HG02588 (cell line): Measurements from ENCODE around the gene VMP1.

Experiments
- ATAC-seq: cut with Tn5 transposase; IDR thresholded peaks from one replicate; pipeline ENCODE4 v1.9.1; 2021; ENCODE audit warnings: mild to moderate bottlenecking, moderate library complexity; ENCODE audit not compliant: unreplicated experiment

The VMP1 gene

DNA sequence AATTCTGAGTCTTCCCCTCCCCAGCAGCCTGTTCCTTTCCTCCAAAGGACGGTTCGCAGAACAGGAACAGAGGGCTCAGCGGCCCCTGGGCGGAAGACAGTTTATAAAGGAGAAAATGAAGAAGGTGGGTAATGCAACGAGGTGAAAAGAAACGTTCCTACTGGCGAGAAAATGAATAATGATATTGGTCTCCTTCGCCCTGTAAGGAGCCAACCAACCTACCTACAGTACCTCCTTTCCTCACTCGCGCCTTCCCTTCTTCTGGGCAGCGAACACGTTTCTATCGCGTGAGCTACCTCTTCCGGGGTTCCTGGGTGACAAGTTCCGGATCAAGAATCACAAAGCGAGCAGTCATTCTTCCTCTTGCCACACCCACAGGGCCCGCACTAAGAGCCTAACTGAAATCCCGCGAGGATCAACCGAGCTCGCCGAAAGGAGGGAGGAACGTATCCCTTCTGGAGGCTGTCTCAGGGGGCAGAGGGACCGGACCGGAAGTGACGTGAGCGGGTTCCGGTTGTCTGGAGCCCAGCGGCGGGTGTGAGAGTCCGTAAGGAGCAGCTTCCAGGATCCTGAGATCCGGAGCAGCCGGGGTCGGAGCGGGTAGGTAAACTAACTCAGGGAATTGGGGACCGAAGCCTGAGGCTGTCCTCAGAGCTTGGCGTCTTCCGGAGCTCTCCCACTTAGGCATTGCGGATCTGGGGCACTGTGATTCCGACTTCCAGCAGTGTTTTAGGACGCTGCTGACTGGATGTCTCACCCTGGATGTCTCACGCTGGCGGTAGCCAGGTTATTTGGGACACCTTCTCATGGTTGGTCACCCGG, at the start of gene VMP1, which contains the start of gene PTRH2:
Gene VMP1 (plus strand): TSS at position 506 of the 822 bp plus-strand sequence. CDS start 23,793 bp downstream, outside the sequence.
Gene PTRH2 (minus strand): TSS at position 282 of the 822 bp plus-strand sequence. CDS start 9,452 bp downstream, outside the sequence.
- ATAC-seq: peak; percentile 93

DNA sequence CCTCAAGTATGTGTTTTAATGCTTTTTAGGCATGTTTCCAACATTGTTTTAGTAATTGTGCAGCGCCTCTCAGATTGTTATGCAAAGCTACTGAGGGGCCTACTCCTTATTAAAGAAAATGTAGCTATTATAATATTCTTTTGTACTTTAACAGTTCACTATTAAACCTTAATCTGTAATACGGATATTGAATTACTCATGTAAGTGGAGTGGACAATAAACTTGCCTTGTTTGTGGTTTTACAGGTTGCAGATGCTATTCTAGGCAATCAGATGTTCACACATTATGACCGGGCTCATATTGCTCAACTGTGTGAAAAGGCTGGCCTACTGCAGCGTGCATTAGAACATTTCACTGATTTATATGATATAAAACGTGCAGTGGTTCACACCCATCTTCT, 41.2 kb upstream of the VMP1 start:
- ATAC-seq: no peak

DNA sequence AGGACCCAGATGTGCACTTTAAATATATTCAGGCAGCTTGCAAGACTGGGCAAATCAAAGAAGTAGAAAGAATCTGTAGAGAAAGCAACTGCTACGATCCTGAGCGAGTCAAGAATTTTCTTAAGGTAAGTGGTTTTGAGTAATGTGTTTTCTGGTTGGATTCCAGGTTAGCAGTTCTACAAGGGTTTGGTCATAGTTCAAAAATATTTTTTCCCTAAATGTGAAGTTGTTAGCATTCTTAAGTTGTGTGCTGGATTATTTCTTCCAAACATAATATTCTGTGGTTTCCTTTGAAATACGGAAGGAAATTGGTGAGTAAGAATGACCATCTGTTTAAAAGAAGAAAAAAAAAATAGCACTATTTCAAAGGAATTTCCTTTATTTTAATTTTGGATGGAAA, 38.6 kb upstream of the VMP1 start:
- ATAC-seq: no peak

DNA sequence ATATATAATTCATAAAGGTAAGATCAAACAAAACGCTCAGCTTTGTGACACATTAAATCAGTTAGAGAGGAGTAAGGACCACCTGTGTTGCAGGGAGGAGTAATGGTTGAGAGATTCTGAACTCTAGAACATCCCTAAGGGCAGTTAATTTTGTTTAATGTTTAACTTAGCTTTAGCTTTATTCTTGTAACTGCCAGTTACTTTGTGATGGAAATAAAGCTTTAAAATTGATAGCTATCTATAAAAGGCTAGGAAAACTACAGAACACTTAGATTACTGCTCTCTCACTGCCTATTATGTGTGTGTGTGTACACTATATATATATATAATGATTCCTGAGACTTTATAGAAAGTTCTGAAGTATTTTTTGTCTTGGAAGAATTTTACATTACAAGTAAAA, 38.0 kb upstream of the VMP1 start:
- ATAC-seq: no peak

DNA sequence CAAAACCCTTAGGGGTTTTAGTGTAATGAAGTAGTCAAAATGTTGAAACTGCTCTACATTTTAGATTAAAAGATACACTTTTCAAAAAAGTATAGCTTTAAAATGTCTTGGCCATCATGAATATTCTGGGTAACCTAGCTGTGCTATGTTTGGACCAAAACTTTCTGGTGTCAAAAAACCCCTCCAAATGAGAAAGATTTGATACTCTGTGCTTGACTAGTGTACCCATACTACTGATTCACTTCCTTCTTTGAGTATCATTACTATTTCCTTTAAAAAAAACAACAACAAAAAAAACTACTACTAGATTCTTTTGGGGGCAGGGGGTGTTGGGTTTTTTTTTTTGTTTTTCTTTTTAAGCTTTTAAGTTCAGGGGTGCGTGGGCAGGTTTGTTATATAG, 37.5 kb upstream of the VMP1 start:
- no peak for ATAC-seq

DNA sequence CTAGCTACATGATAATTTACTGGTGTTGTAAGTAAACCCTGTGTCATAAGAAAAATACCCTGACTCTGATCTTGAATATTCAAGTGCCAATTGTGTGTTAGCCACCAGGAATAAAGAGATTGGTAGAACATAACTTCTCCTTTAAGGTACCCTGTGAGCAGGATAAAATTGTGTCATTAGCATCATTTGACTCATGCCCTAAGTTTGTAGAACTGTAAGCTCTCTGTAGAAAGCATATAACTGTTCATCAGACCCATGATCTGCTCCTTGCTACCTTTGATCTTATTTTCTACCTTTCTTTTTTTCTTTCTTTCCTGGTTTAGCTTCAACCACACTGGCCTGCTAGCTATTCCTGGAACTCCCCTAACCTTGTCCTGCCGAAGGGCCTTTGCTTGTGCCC, 36.1 kb upstream of the VMP1 start:
- ATAC-seq: no peak

DNA sequence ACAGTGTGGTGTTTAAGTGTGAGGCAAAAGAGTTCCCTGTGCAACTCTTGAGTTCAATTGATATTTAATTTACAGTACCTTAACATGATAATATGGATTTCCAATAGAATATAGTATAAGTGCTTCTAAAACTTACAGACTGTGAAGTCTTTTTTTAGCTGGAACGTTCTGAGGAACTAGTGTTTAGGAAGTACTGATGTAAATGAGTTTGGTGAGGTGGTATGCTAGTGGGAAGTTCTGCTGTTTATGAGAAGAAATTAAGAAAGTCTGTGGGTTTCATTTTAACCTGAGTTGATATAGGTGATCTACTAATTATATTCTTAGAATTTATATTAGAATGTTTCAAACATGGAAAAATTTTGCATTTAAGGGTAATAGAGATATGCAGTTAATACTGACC, 32.2 kb upstream of the VMP1 start:
- no peak for ATAC-seq

DNA sequence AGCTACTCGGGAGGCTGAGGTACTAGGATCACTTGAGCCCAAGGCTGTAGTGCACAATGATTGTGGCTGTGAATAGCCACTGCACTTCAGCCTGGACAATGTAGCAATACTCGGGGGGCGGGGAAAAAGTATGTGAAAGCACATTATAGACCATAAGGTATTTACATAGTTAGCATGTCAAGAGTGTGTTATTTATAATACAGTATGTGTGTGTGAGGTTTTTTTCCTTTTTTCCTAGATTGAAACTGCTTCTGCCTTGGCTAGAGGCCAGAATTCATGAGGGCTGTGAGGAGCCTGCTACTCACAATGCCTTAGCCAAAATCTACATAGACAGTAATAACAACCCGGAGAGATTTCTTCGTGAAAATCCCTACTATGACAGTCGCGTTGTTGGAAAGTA, 30.7 kb upstream of the VMP1 start:
- ATAC-seq: no peak

DNA sequence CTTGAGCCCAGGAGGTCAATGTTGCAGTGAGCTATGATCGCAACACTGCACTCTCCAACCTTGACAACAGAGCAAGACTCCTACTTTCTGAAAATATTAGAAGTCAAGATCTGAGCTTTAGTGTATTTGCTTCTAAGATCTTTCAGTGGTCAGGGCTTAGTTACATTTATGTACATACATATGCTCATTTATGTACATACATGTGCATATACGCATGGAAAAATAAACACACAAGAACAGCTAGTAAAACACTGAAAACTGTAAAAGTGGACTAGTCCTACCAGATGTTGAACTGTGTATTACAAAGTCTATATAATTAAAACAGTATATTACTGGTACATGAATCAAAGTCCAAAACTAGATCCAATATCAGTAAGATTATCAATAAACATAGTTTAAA, 28.5 kb upstream of the VMP1 start:
- ATAC-seq: no peak

DNA sequence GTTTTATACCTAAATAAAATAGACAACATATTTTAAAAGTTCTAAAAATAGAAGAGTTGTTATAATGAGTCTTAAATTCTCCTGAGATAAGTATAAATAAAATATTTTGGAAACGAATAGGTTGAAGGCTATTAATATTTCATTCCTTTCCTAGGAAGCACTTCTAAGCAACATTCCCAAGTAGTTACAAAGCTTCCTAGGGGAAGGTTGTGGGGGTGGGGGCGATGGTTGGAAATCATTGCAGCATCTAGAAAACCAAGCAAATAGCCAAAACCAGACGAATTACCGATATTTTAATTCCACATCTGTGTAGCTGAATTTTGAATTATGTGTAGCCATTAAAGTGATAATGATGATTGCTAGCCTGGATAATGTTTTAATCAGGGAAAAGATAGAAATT, 27.1 kb upstream of the VMP1 start:
- ATAC-seq: no peak

DNA sequence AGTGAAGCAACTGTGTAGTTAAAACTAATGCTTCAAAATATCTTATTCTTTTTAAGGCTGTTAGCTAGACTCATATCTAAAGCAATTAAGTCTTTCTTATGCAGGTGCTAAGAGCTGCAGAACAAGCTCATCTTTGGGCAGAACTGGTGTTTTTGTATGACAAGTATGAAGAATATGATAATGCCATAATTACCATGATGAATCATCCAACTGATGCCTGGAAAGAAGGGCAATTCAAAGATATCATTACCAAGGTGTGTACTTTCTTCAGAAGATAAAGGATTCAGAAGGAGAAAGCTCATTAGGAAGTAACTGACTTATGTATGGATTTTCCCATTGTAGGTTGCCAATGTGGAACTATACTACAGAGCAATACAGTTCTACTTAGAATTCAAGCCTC, 24.2 kb upstream of the VMP1 start:
- no peak for ATAC-seq

DNA sequence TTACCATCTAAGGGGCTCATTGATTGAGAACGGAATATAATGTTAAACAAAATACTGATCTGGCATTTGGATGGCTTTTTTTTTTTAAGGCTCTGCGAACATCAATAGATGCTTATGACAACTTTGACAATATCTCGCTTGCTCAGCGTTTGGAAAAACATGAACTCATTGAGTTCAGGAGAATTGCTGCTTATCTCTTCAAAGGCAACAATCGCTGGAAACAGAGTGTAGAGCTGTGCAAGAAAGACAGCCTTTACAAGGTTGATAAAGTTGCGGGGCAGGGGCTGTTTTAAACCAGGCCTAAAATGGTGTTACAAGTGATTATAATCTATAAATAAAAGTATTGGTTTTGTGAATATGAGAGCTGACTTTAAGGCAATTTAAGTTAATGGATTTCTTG, 22.5 kb upstream of the VMP1 start:
- ATAC-seq: no peak

DNA sequence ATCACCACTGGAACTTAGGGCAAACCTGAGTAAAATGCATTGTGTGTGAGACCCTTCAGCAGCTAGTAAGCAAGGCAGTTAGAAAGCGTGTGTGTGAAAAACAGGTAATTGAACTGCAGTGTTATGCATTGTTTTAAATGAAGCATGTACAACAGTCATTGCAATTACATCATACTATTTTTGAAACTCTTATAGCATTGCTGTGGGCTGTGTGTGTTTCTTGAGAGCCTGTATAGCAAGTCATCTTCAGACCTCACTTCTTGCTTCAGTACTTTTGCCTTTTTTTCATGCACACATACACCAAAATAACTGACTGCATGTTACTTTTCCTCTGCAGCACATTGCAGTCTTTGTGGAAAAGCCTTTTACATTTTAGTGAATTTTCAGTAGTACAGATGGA, 19.4 kb upstream of the VMP1 start:
- ATAC-seq: no peak

DNA sequence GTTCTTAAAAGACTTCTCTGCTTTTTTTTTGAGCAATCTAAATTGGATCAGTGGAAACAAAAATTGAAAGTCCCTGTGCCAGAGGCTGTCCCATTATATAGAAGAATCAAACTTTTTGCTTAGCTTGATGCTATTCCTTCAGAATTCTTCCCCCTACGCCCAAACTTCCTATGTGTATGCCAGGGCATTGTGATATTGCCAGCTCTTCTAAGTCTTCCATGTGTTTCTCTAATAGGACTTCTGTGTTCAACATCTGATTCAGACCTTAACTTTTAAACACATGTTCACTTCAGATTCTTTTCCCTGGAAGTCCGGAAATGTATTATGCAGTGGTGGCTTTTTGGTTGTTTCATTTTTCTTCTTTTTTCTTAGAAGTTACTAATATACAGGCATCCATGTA, 19.0 kb upstream of the VMP1 start:
- no peak for ATAC-seq

DNA sequence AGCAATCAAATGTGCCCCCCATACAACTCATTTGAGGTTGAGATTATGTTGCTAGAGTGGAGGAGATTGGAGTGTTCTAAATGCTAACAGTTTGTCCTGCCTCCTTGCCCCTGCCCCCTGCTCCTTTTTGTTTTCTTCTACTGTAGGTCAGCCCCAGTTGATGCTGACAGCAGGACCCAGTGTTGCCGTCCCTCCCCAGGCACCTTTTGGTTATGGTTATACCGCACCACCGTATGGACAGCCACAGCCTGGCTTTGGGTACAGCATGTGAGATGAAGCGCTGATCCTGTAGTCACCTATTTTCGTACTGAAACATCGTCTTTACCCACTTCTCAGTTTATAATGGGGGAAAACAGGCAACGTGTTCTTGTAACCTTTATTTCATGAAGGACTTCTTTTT, 13.9 kb upstream of the VMP1 start:
- ATAC-seq: no peak

DNA sequence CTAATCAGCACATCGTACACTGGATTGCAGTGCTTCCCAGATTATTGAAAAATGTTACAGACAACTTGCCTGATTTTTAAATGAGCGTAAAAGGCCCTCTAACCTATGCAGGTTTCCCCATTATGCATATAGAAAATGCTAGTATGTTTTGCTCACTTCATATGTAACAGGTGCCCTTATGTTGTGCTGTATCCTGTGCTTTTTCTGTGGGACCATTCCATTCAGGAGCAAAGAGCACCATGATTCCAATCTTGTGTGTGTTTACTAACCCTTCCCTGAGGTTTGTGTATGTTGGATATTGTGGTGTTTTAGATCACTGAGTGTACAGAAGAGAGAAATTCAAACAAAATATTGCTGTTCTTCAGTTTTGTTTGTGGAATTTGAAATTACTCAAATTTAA, 13.1 kb upstream of the VMP1 start:
- no peak for ATAC-seq

DNA sequence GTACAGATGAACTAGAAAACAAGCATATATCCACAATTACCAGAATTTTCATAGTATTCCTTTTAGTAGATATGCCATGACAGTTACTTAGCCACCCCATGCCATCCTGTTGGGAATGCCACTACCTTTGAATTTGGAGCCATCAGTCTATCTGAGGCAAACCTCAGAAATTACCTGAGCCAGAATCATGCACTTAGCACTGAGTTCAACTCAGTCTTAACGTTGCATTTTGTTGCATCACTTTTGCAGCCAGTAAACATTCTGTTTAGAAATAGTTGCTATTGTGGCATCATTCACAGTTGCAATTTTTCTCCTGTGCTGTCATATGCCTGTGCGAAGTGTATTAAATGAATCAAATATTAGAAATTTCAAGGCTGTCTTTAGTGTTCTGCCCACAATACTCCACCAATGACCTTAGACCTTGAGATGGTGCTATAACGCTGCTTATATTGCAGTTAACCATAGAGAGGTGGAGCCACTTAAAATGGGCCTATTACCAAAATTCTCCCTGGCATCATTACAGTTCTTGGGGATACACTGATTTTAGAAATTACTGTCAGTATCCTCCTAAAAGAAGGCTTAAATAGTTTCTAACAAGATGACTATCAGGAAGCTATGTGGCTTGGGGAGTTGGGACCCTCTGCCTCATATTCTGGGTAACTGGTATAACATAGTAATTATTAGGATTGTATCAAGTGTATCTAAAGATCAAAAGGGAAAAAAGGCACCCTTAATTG, 11.3 kb upstream of the VMP1 start:
- ATAC-seq: no peak

DNA sequence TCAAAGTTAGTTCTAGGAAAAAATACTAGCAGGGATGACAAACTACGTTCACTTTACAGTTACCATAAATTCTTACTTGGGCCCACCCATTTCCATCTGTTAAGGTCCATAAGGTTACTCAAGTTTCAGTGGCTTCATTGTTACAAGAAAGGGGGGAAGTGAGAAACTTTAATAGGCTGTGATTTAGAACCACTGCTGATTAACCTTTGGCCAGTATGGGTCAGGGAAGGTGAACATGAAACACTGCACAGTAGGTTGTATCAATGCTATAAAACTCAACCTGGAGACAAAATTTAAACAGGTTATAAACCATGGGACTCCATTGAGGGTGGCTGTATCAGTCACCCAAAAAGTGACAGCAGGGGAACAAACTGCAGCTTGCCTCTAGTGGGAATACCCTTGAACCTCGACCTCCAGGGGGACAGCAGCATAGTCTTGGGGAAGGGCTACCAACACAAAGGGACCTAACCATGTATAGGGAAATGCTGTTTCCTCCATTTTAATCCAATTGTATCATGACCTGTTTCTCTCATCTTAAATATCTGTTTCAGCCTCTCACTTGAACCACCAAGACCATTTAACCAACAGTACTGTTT, 10.7 kb upstream of the VMP1 start:
- no peak for ATAC-seq

DNA sequence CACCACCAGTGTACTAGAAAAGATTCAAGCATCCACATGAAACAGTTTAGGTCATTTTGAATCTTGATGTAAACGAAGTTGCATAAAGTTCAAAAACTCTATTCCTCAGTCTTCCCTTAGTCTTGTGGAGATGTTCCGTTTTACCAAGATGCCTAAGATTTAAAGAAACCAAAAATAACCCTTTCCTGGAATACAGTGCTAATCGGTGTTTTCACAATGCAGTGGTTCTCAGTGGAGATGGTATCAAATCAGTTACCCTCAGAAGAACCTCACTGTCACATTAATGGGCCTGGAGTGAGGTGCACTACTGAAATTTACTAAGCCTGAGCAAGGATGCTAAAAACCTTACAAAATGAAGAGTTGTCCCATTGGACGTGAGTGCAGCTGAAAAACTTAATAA, 9.3 kb upstream of the VMP1 start:
- ATAC-seq: no peak

DNA sequence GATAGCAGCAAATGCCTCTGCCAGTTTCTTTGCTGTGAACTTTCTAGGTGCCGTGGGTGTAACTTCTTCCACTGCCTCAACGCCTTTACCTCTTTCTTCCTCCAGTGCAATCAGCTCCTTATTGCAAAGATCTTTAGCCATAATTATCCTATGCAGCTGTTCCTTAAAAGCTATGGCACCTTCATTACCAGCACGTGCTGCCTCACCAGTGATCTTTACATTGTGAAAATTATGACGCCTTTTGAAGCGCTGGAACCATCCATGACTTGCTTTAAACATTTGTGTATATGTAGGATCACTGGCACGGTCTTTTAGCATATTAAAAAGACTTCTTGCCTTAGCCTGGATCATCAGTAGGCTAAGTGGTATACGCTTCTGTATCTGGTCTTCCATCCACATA, 8.2 kb upstream of the VMP1 start:
- no peak for ATAC-seq

DNA sequence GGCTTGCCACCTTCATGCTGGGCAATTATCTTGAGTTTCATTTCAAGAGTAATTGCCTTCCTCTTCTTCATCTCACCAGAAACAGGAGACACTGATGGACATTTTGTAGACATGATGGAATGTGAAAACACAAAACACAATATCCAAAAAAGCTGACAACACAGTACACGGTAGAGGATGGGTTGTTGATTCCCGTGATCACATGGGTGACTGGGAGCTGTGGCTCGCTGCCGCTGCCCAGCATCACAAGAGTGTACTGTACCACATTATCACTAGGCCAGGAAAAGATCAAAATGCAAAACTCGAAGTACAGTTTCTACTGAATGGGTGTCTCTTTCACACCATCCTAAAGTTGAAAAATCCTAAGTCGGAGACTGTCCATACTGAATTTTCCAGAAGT, 7.7 kb upstream of the VMP1 start:
- ATAC-seq: no peak

DNA sequence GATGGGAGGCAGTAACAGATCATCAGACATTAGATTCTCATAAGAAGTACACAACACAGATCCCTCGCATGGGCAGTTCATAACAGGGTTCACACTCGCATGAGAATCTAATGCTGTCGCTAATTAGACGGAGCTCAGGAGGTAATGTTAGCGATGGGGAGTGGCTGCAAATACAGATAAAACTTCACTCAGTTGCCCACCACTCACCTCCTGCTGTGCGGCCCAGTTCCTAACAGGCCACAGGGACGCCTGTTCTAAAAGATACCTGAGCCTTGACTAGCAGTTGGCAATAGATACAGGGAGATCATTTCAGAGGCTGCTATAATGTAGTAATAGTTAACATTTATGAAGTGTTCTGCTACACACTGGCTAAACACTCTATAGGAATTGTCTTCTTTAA, 5.2 kb upstream of the VMP1 start:
- no peak for ATAC-seq
